ENCODE measurements around the gene PLA2G4C.

DNA sequence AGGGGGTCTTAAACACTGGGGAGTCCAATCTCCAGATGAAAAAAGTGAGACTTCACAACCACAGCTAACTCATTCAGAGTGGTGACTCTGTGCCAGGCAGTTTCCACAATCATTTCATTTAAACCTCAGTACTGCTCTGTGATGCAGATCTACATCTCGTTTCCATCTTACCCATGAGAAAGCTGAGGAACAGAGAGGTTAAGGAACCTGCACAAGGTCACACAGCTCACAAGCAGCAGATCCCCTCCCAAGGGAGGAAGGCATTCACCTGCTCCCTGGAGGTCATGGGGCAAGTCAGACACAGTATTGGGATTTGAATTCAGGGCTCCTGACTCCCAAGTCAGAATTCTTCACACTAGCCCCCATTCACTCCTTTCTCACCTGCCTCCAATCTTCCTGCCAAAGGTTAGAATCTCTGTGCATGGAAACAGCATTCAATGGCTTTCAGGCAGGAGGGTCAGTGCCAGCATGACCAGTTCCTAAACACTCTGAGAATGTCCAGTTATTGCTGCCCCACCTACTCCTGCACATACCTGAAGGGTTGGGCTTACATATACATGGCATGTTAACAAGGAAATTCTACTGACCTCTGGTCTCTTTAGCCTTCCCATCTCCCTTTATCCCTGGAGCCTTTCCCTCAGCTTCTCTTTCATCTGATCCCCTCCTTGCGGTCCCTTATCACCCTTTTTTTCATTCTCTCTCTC lies 68.6 kb downstream of the PLA2G4C start:
- TF ChIP-seq ZNF274 (IDR thresholded peaks at IDR 0.05; ENCODE audit: low read depth, low read length) (no peak), YY1 (IDR thresholded peaks at IDR 0.05; ENCODE audit: insufficient read depth, insufficient read length) (no peak), SUZ12 (IDR thresholded peaks at IDR 0.05; ENCODE audit: extremely low read depth, insufficient read depth, insufficient read length) (no peak)

All from NT2/D1 (cell line).